Esophagus muscularis mucosa (tissue), 4 donors: ENCODE data around the gene CASP2. TPM values are rescaled to one million over a fixed set of nuclear protein-coding genes. Genes with fewer than 3 reads are reported as not detected.

Experiments used
- DNase-seq: peaks from one replicate; pipeline ENCODE4 v3.0.0-alpha.2; 2017; ENCODE audit errors: extremely low spot score
- H3K27ac ChIP-seq, 4 donors: fragments of 200-600 bp; sonication (generic); replicated peaks in 1 of 4; 1 replicate in 3 of 4; 2 replicates in 1 of 4; pipeline ENCODE4 v1.5.1; 2016 to 2019; ENCODE audit warnings: mild to moderate bottlenecking in 1 of 4
- H3K27me3 ChIP-seq, 4 donors: fragments of 200-600 bp; sonication (generic); one replicate each; pipeline versions ENCODE4 v1.5.1 to v1.6.0; 2016 to 2019
- H3K36me3 ChIP-seq, 4 donors: fragments of 200-600 bp; sonication (generic); one replicate each; pipeline ENCODE4 v1.5.1; 2016 to 2019
- H3K4me1 ChIP-seq, 4 donors: fragments of 200-600 bp; sonication (generic); one replicate each; pipeline ENCODE4 v1.5.1; 2016 to 2019
- H3K4me3 ChIP-seq, 4 donors: fragments of 200-600 bp; sonication (generic); 1 replicate in 2 of 4; 2 replicates in 2 of 4; pipeline ENCODE4 v1.5.1; 2016 to 2019; ENCODE audit warnings: mild to moderate bottlenecking in 4 of 4, moderate library complexity in 1 of 4
- H3K9me3 ChIP-seq, 4 donors: fragments of 200-600 bp; sonication (generic); 1 replicate in 3 of 4; 2 replicates in 1 of 4; pipeline ENCODE4 v1.5.1; 2016 to 2019
- EP300 ChIP-seq: sonication (generic); formaldehyde crosslinking; IDR thresholded peaks from one replicate; pipeline ENCODE4 v1.6.1; 2017; ENCODE audit warnings: antibody characterized with exemption
- POLR2A ChIP-seq: fragments of 450-650 bp; IDR thresholded peaks from one replicate; pipeline ENCODE4 v1.6.1; 2017; ENCODE audit warnings: antibody characterized with exemption, moderate library complexity, mild to moderate bottlenecking, low read depth
- POLR2AphosphoS5 ChIP-seq, 2 donors: sonication (generic); formaldehyde crosslinking; IDR thresholded peaks; one replicate each; pipeline ENCODE4 v1.6.1; 2017; ENCODE audit warnings: antibody characterized with exemption in 2 of 2
- whole genome bisulfite sequencing: methylation state at CpG from one replicate; pipeline ENCODE4 v1.1.5; 2018; 5-methylcytosine and 5-hydroxymethylcytosine counted together
- intact Hi-C: fragments of 100-400 bp; cut with DNase I; formaldehyde crosslinking; loops from one replicate; pipeline ENCODE4 v1.15.1; 2023
- total RNA-seq, 4 donors: library from RNA; depleted of rRNA; stranded (reverse); fragments of >200 nt; gene quantifications; one replicate each; pipeline versions ENCODE4 v1.1.0 to v1.2.1, GENCODE V29; 2016
- TF ChIP-seq, protein P1 (sequence below), 3 experiments: fragments of 200-600 bp in 2 of 3; fragments of 450-650 bp in 1 of 3; sonication (generic) in 2 of 3; IDR thresholded peaks; one replicate each; pipeline ENCODE4 v1.5.1; 2017 to 2019; ENCODE audit warnings: antibody characterized with exemption in 3 of 3, mild to moderate bottlenecking in 2 of 3, moderate library complexity in 1 of 3

CASP2 gene
- total RNA-seq, 4 donors from 2014 or later, result 7.1 to 11.7 (median 9.0) TPM

DNA sequence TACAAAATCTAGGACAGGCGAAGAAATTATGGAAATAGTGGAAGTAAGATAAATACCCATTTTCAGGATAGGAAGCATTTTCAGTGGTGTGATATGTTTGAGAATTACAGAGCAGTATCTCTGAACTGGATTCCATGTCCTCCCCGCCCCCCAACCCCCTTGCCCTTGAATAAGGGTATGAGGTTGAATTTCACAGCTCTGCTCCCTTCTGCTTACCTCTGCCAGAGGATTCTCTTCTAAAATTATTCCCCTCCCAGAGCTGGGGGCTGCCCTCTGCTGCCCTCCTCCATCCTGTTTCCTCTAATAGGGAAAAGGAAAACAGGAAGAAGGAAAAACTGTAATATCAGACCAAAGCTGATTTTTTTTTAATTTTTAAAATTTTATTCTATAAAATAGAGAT is 20.5 kb downstream of the CASP2 start:
- 93% methylated on average over 2 of the region's 2 CpGs for WGBS
- peaks cover 15 to 56% (median 44%) of the 10 kb centered on the region in 4 donors for H3K36me3 ChIP-seq
- H3K27me3 ChIP-seq, result no peaks in the 10 kb centered on the region
- TF ChIP-seq POLR2AphosphoS5 (IDR thresholded peaks at IDR 0.05), result no peak
- TF ChIP-seq EP300, result no peak
- TF ChIP-seq, protein P1, sequence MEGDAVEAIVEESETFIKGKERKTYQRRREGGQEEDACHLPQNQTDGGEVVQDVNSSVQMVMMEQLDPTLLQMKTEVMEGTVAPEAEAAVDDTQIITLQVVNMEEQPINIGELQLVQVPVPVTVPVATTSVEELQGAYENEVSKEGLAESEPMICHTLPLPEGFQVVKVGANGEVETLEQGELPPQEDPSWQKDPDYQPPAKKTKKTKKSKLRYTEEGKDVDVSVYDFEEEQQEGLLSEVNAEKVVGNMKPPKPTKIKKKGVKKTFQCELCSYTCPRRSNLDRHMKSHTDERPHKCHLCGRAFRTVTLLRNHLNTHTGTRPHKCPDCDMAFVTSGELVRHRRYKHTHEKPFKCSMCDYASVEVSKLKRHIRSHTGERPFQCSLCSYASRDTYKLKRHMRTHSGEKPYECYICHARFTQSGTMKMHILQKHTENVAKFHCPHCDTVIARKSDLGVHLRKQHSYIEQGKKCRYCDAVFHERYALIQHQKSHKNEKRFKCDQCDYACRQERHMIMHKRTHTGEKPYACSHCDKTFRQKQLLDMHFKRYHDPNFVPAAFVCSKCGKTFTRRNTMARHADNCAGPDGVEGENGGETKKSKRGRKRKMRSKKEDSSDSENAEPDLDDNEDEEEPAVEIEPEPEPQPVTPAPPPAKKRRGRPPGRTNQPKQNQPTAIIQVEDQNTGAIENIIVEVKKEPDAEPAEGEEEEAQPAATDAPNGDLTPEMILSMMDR (IDR thresholded peaks at IDR 0.05), result no peak
- no peak for TF ChIP-seq POLR2A
- intact Hi-C loops, result no loop called here
- DNase-seq, result no peak
- no peaks in the 10 kb centered on the region for H3K9me3 ChIP-seq
- no peak overlapping the region for H3K27ac ChIP-seq
- no peak overlapping the region for H3K4me3 ChIP-seq
- H3K4me1 ChIP-seq, result peaks cover 0 to 9% (median 0%) of the 10 kb centered on the region in 4 donors

DNA sequence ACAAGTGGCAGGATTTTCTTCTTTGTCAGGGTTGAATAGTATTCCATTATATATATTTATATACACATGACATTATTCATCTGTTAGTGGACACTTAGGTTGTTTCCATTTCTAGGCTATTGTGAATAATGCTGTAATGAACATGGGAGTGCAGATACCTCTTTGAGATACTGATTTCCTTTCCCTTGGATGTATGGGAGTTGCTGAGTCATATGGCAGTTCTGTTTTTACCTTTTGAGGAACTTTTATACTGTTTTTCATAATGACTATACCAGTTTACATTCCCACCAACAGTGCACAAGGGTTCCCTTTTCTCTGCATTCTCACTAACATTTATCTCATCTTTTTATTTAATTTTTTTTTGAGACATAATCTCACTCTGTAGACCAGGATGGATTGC is 26.0 kb downstream of the CASP2 start:
- no peak for DNase-seq
- H3K27me3 ChIP-seq, result no peaks in the 10 kb centered on the region
- TF ChIP-seq, protein P1 (IDR thresholded peaks at IDR 0.05), result no peak
- TF ChIP-seq POLR2AphosphoS5 (IDR thresholded peaks at IDR 0.05) (no peak), POLR2A (no peak), EP300 (no peak)
- peaks cover 0 to 8% (median 0%) of the 10 kb centered on the region in 4 donors for H3K36me3 ChIP-seq
- intact Hi-C loops, result no loop called here
- no peak overlapping the region for H3K27ac ChIP-seq
- no peak overlapping the region for H3K4me3 ChIP-seq
- no peaks in the 10 kb centered on the region for H3K4me1 ChIP-seq
- no peaks in the 10 kb centered on the region for H3K9me3 ChIP-seq

DNA sequence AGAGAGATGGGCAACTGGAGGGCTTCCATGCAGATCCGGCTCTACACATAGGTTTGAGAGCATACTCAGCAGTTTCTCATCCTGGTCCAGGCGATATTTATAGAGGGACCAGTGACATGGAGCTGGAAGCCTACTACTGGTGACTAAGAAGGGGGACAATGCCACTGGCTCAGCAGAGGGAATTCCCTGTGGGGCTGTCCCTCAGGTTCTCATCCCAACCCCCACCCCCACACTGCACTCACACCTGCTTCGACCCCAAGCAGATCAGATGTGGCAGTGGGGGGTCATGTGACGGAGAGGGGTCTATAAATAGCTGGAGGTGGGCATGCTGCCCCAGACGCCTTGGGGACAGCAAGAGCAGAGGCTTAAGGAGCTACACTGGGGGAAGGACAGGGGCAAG is 27.6 kb downstream of the CASP2 start, which contains the start of gene CLCN1:
Gene CLCN1, plus strand, starts transcription at position 336 of the 400 bp plus-strand sequence. CDS start 102 bp downstream, outside the sequence.
- Histone ChIP-seq H3K27ac (no peak within 1 kb of the TSS), H3K4me3 (no peak within 1 kb of the TSS), H3K4me1 (no peaks in the 10 kb centered on the region), H3K27me3 (no peaks in the 10 kb centered on the region), H3K36me3 (no peaks in the 10 kb centered on the region), H3K9me3 (no peaks in the 10 kb centered on the region)
- WGBS, result 84% methylated on average over 5 of the region's 5 CpGs
- TF ChIP-seq EP300 (no peak), POLR2AphosphoS5 (IDR thresholded peaks at IDR 0.05) (no peak), POLR2A (no peak)
- TF ChIP-seq, protein P1 (IDR thresholded peaks at IDR 0.05), result no peak
- intact Hi-C loops, result no loop called here
- DNase-seq, result no peak

DNA sequence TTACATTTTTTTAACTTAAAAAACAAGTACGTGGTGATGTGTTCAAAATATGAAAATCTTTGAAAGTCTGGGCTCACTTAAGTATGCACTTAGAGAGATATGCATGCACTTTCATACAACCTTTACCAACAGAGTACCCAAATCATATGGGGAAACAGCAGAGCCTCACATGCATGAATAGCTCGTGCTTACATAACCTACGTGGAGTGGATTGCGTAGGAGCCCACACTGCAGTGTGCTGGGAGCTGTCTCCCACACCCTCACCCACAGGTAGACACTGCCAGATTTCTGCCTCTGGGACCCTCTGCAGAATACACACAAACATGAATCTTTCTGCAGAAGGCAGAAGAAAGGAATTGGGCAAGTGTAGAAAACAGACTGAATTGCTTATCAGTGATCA is 28.3 kb downstream of the CASP2 start:
- Histone ChIP-seq H3K36me3 (no peaks in the 10 kb centered on the region), H3K4me3 (no peak overlapping the region), H3K4me1 (no peaks in the 10 kb centered on the region), H3K27me3 (no peaks in the 10 kb centered on the region), H3K9me3 (no peaks in the 10 kb centered on the region), H3K27ac (no peak overlapping the region)
- WGBS, result 66% methylated on average over 4 of the region's 4 CpGs
- TF ChIP-seq POLR2AphosphoS5 (IDR thresholded peaks at IDR 0.05), result no peak
- no peak for TF ChIP-seq POLR2A
- TF ChIP-seq, protein P1 (IDR thresholded peaks at IDR 0.05), result no peak
- TF ChIP-seq EP300, result no peak
- intact Hi-C loops, result no loop called here
- DNase-seq, result no peak

DNA sequence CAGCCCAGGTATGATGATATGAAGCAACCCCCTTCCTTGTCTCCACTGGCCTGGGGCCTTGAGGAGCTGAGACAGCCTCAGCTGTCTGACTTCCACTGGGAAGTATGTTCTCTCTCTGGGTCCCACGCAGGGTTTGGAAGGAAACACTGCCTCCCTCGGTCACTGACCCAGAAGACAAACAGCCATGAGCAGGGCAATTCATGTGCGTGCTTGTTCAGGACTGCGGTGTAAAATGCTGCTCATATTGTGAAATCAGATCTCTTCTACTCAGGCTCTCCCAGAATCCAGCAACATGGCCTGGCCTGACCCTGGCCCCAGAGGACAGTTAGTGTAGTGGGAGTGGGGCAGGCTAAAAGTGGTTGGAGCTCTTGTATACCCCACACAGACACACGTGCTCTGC is 30.5 kb downstream of the CASP2 start:
- no peaks in the 10 kb centered on the region for H3K36me3 ChIP-seq
- H3K4me3 ChIP-seq, result no peak overlapping the region
- peaks cover 0 to 5% (median 0%) of the 10 kb centered on the region in 4 donors for H3K4me1 ChIP-seq
- no peaks in the 10 kb centered on the region for H3K9me3 ChIP-seq
- no peak overlapping the region for H3K27ac ChIP-seq
- no peak for DNase-seq
- WGBS, result 70% methylated on average over 5 of the region's 5 CpGs
- no peaks in the 10 kb centered on the region for H3K27me3 ChIP-seq
- intact Hi-C loops, result no loop called here
- no peak for TF ChIP-seq EP300
- no peak for TF ChIP-seq POLR2A
- TF ChIP-seq, protein P1 (IDR thresholded peaks at IDR 0.05), result no peak
- TF ChIP-seq POLR2AphosphoS5 (IDR thresholded peaks at IDR 0.05), result no peak
